Neural cell (in vitro differentiated cells): Measurements from ENCODE around the gene PPARGC1A. TPM values are rescaled to one million over a fixed set of nuclear protein-coding genes. Genes with fewer than 3 reads are reported as not detected.

Experiments
- H2AFZ ChIP-seq: fragments of 200-600, 300-800 bp; sonication (generic), shearing (Covaris generic); 2 replicates; pipeline ENCODE4 v1.6.0; 2014; ENCODE audit warnings: low read depth, mild to moderate bottlenecking, antibody characterized with exemption, low read length, moderate library complexity
- H3F3A ChIP-seq: fragments of 200-600 bp; shearing (Covaris generic); 2 replicates; pipeline ENCODE4 v1.6.1; 2016; ENCODE audit warnings: mild to moderate bottlenecking, moderate library complexity, mixed read lengths, antibody characterized with exemption, low read length; ENCODE audit not compliant: insufficient read depth, poor library complexity, severe bottlenecking
- H3K27ac ChIP-seq: fragments of 200-600, 300-800 bp; sonication (generic), shearing (Covaris generic); 2 replicates; pipeline ENCODE4 v1.5.1; 2014; ENCODE audit warnings: mild to moderate bottlenecking, low read length, moderate library complexity
- H3K27me3 ChIP-seq: fragments of 300-800, 200-600 bp; sonication (generic), shearing (Covaris generic); 2 replicates; pipeline ENCODE4 v1.6.0; 2014; ENCODE audit warnings: mild to moderate bottlenecking, low read depth, low read length, moderate library complexity; ENCODE audit not compliant: insufficient read depth
- H3K36me3 ChIP-seq: fragments of 300-800, 200-600 bp; sonication (generic), shearing (Covaris generic); 2 replicates; pipeline ENCODE4 v1.5.1; 2014; ENCODE audit warnings: mild to moderate bottlenecking, antibody characterized with exemption, low read length, moderate library complexity; ENCODE audit not compliant: insufficient read depth
- H3K4me2 ChIP-seq: fragments of 300-800, 200-600 bp; sonication (generic), shearing (Covaris generic); 2 replicates; pipeline ENCODE4 v1.6.0; 2014; ENCODE audit warnings: mild to moderate bottlenecking, low read length
- H3K4me3 ChIP-seq: fragments of 300-800, 200-600 bp; sonication (generic), shearing (Covaris generic); 2 replicates; pipeline ENCODE4 v1.5.1; 2014; ENCODE audit warnings: mild to moderate bottlenecking, low read length, moderate library complexity
- H3K79me2 ChIP-seq: fragments of 200-600 bp; shearing (Covaris generic); replicated peaks from 2 replicates; pipeline ENCODE4 v1.6.0; 2014; ENCODE audit warnings: mild to moderate bottlenecking, low read length, moderate library complexity; ENCODE audit not compliant: insufficient read depth
- H3K9ac ChIP-seq: fragments of 300-800, 200-600 bp; sonication (generic), shearing (Covaris generic); 2 replicates; pipeline ENCODE4 v1.6.1; 2016; ENCODE audit warnings: mild to moderate bottlenecking, low read length, mixed read lengths
- H3K9me2 ChIP-seq: fragments of 200-600 bp; shearing (Covaris generic); 2 replicates; pipeline ENCODE4 v1.6.1; 2016; ENCODE audit warnings: mild to moderate bottlenecking, low read length, mixed read lengths; ENCODE audit not compliant: insufficient read depth
- H3K9me3 ChIP-seq: fragments of 200-600, 300-800 bp; sonication (generic), shearing (Covaris generic); 2 replicates; pipeline ENCODE4 v1.6.1; 2016; ENCODE audit warnings: mild to moderate bottlenecking, mixed run types, low read length, moderate library complexity, mixed read lengths
- H4K20me1 ChIP-seq: fragments of 200-600 bp; shearing (Covaris generic); 2 replicates; pipeline ENCODE4 v1.6.1; 2016; ENCODE audit warnings: mild to moderate bottlenecking, mixed run types; ENCODE audit not compliant: insufficient read depth
- CTCF ChIP-seq: fragments of 450-650 bp; IDR thresholded peaks from 2 replicates; pipeline ENCODE4 v1.5.1; 2014; ENCODE audit warnings: antibody characterized with exemption, mild to moderate bottlenecking, moderate library complexity; ENCODE audit not compliant: poor library complexity, severe bottlenecking
- EP300 ChIP-seq: fragments of 450-650 bp; conservative IDR thresholded peaks from 2 replicates; pipeline ENCODE4 v1.6.1; 2014; ENCODE audit warnings: antibody characterized with exemption, mild to moderate bottlenecking, moderate library complexity; ENCODE audit not compliant: poor library complexity, severe bottlenecking
- EZH2 ChIP-seq: fragments of 200-600, 300-800 bp; shearing (Covaris generic), sonication (generic); IDR thresholded peaks from 2 replicates; pipeline ENCODE4 v1.6.1; 2014; ENCODE audit warnings: antibody characterized with exemption, low read length, borderline replicate concordance, mild to moderate bottlenecking; ENCODE audit not compliant: insufficient read depth, poor library complexity, severe bottlenecking
- MXI1 ChIP-seq: fragments of 450-650 bp; conservative IDR thresholded peaks from 2 replicates; pipeline ENCODE4 v1.6.1; 2014; ENCODE audit warnings: antibody characterized with exemption, mild to moderate bottlenecking; ENCODE audit not compliant: poor library complexity, severe bottlenecking
- POLR2AphosphoS5 ChIP-seq: IDR thresholded peaks from 2 replicates; pipeline ENCODE4 v1.6.1; 2012
- RAD21 ChIP-seq: fragments of 450-650 bp; conservative IDR thresholded peaks from 2 replicates; pipeline ENCODE4 v1.6.1; 2014; ENCODE audit warnings: antibody characterized with exemption, mild to moderate bottlenecking, moderate library complexity
- REST ChIP-seq: IDR thresholded peaks from 2 replicates; pipeline ENCODE4 v1.6.1; 2012; ENCODE audit warnings: borderline replicate concordance
- SMC3 ChIP-seq: fragments of 450-650 bp; conservative IDR thresholded peaks from 2 replicates; pipeline ENCODE4 v1.6.1; 2014; ENCODE audit warnings: antibody characterized with exemption, mild to moderate bottlenecking, moderate library complexity; ENCODE audit not compliant: poor library complexity
- TAF1 ChIP-seq: IDR thresholded peaks from 2 replicates; pipeline ENCODE4 v1.6.1; 2012; ENCODE audit warnings: low read depth
- polyA plus RNA-seq: library from polyadenylated mRNA; depleted of rRNA; stranded (reverse); fragments of >200 nt; gene quantifications from 2 replicates; pipeline ENCODE4 v1.2.3, GENCODE V29; 2014

PPARGC1A gene
- polyA plus RNA-seq, 1 donor from 2014 or later: 7.2 TPM

- Histone ChIP-seq H4K20me1 (no peaks in the 10 kb centered on the region), H3K9me2 (no peaks in the 10 kb centered on the region), H3F3A (no peaks in the 10 kb centered on the region), H3K27ac (no peak overlapping the region), H2AFZ (no peak overlapping the region), H3K27me3 (no peaks in the 10 kb centered on the region), H3K79me2 (no peaks in the 10 kb centered on the region), H3K9me3 (no peaks in the 10 kb centered on the region), H3K9ac (no peak overlapping the region), H3K36me3 (no peaks in the 10 kb centered on the region), H3K4me2 (no peak overlapping the region), H3K4me3 (no peak overlapping the region)
- TF ChIP-seq REST (no peak), RAD21 (no peak), TAF1 (no peak), POLR2AphosphoS5 (no peak), SMC3 (no peak), MXI1 (no peak), EZH2 (no peak), CTCF (no peak), EP300 (no peak)
Measured at GRCh38 chr4:23871426-23871825, 18.4 kb downstream of the PPARGC1A start.

- TF ChIP-seq POLR2AphosphoS5 (no peak), SMC3 (no peak), EZH2 (no peak), EP300 (no peak), CTCF (no peak), RAD21 (no peak), MXI1 (no peak), TAF1 (no peak), REST (no peak)
- H3K9ac ChIP-seq: no peak overlapping the region
- H2AFZ ChIP-seq: no peak overlapping the region
- no peaks in the 10 kb centered on the region for H3K27me3 ChIP-seq
- no peak overlapping the region for H3K4me3 ChIP-seq
- H3K9me2 ChIP-seq: no peaks in the 10 kb centered on the region
- H3K9me3 ChIP-seq: no peaks in the 10 kb centered on the region
- H3K27ac ChIP-seq: no peak overlapping the region
- no peaks in the 10 kb centered on the region for H4K20me1 ChIP-seq
- no peaks in the 10 kb centered on the region for H3K79me2 ChIP-seq
- H3K36me3 ChIP-seq: no peaks in the 10 kb centered on the region
- no peak overlapping the region for H3K4me2 ChIP-seq
- H3F3A ChIP-seq: no peaks in the 10 kb centered on the region
Measured at GRCh38 chr4:23866450-23867075, 23.3 kb downstream of the PPARGC1A start.
